SW 1271 (cell line): Measurements from ENCODE around the gene PMAIP1.

Experiments
- DNase-seq, 2 experiments: peaks; one replicate each; lab custom pipeline; 2025; lab: John Stamatoyannopoulos, UW

PMAIP1 gene

GRCh38 chr18:59915606-59916005, 15.8 kb downstream of the PMAIP1 start:
- no peak for DNase-seq

GRCh38 chr18:59916746-59917145, 16.9 kb downstream of the PMAIP1 start:
- DNase-seq: no peak

- no peak for DNase-seq
Observed at GRCh38 chr18:59917422-59917821, 17.6 kb downstream of the PMAIP1 start.

GRCh38 chr18:59918320-59918755, 18.5 kb downstream of the PMAIP1 start:
- DNase-seq: no peak

- no peak for DNase-seq
Observed at GRCh38 chr18:59918997-59919396, 19.2 kb downstream of the PMAIP1 start.

- DNase-seq: no peak
Observed at GRCh38 chr18:59921384-59921891, 21.6 kb downstream of the PMAIP1 start.

- DNase-seq: no peak
Observed at GRCh38 chr18:59923539-59924196, 23.9 kb downstream of the PMAIP1 start.

- no peak for DNase-seq
Observed at GRCh38 chr18:59926131-59926530, 26.3 kb downstream of the PMAIP1 start.

- DNase-seq: no peak
Observed at GRCh38 chr18:59927246-59927825, 27.5 kb downstream of the PMAIP1 start.

GRCh38 chr18:59928201-59928600, 28.4 kb downstream of the PMAIP1 start:
- no peak for DNase-seq

- no peak for DNase-seq
Observed at GRCh38 chr18:59929621-59930295, 30.0 kb downstream of the PMAIP1 start.

- no peak for DNase-seq
Observed at GRCh38 chr18:59932401-59932800, 32.6 kb downstream of the PMAIP1 start.

- DNase-seq: no peak
Observed at GRCh38 chr18:59938676-59939075, 38.9 kb downstream of the PMAIP1 start.

GRCh38 chr18:59939127-59939526, 39.3 kb downstream of the PMAIP1 start:
- DNase-seq: no peak

- no peak for DNase-seq
Observed at GRCh38 chr18:59940068-59940467, 40.3 kb downstream of the PMAIP1 start.

- no peak for DNase-seq
Observed at GRCh38 chr18:59941331-59941730, 41.5 kb downstream of the PMAIP1 start.

GRCh38 chr18:59942601-59943000, 42.8 kb downstream of the PMAIP1 start:
- DNase-seq: no peak

- no peak for DNase-seq
Observed at GRCh38 chr18:59945544-59945943, 45.7 kb downstream of the PMAIP1 start.

- no peak for DNase-seq
Observed at GRCh38 chr18:59950215-59950944, 50.6 kb downstream of the PMAIP1 start.

GRCh38 chr18:59951591-59951990, 51.8 kb downstream of the PMAIP1 start:
- DNase-seq: no peak

- DNase-seq: no peak
Observed at GRCh38 chr18:59952283-59953007, 52.6 kb downstream of the PMAIP1 start.
